ENCODE results near the gene HOXD12.

- TF ChIP-seq CTCF (IDR thresholded peaks at IDR 0.05) (peak; percentile 56 to 68 (median 58)), POLR2A (IDR thresholded peaks at IDR 0.05) (no peak), POLR2AphosphoS5 (IDR thresholded peaks at IDR 0.05) (no peak), EP300 (IDR thresholded peaks at IDR 0.05; ENCODE audit: low read depth) (no peak)
These were observed 11.7 kb downstream of the HOXD12 start for GRCh38 chr2:176111309-176111663.

Data from transverse colon (tissue), 4 donors.